HAP-1 (cell line): ENCODE data around the gene RAB36.
A peak's percentile ranks its signal among the peaks of the same experiment; 100 is the strongest.

Experiments used
- DNase-seq, 2 experiments: peaks; one replicate each; pipeline ENCODE4 v3.0.0-alpha.2; 2016 to 2020; ENCODE audit warnings: low spot score in 2 of 2
- H3K27me3 ChIP-seq: fragments of 250-450 bp; sonication (Bioruptor Pico); 2 replicates; pipeline ENCODE4 v1.5.1; 2020; ENCODE audit warnings: low read depth, mild to moderate bottlenecking, moderate library complexity
- H3K36me3 ChIP-seq: fragments of 250-450 bp; sonication (Bioruptor Pico); replicated peaks from 2 replicates; pipeline ENCODE4 v1.5.1; 2020; ENCODE audit warnings: mild to moderate bottlenecking
- H3K4me1 ChIP-seq: fragments of 250-450 bp; sonication (Bioruptor Pico); 2 replicates; pipeline ENCODE4 v1.5.1; 2020; ENCODE audit warnings: mild to moderate bottlenecking
- H3K4me3 ChIP-seq: fragments of 250-450 bp; sonication (Bioruptor Pico); 2 replicates; pipeline ENCODE4 v1.5.1; 2020; ENCODE audit warnings: mild to moderate bottlenecking, moderate library complexity
- H3K9me3 ChIP-seq: fragments of 250-450 bp; sonication (Bioruptor Pico); 2 replicates; pipeline ENCODE4 v1.5.1; 2020; ENCODE audit warnings: mild to moderate bottlenecking, moderate library complexity
- in situ Hi-C: fragments of 300-500 bp; cut with MboI; formaldehyde crosslinking; loops from 3 replicates; pipeline ENCODE4 v1.14.3; 2020; ENCODE audit warnings: low sequenced_read_pairs, inconsistent platforms, mixed read lengths

Gene RAB36

DNA sequence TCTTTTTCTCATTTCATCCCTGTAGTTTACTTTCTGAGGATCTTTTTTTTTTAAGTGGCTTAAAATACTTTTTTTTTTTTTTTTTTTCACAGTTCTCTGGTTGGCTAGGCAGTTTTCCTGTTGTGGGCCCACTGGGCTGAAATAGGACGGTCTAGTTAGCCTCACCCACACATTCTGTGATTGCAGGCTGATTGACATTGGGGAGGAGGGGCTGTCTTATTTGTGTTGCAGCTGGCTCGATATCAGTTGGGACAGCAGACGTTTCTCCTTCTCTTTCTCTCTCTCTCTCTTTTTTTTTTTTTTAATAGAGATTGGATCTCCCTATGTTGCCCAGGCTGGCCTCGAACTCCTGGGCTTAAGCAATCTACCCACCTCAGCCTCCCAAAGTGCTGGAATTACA lies 41.9 kb downstream of the RAB36 start:
- Histone ChIP-seq H3K9me3 (peaks cover 3% of the 10 kb centered on the region; the same call in 1 of the 2 replicates), H3K4me1 (no peaks in the 10 kb centered on the region), H3K36me3 (no peaks in the 10 kb centered on the region), H3K27me3 (peaks cover 7% of the 10 kb centered on the region), H3K4me3 (no peak overlapping the region)
- in situ Hi-C loops, result no loop called here
- no peak for DNase-seq

DNA sequence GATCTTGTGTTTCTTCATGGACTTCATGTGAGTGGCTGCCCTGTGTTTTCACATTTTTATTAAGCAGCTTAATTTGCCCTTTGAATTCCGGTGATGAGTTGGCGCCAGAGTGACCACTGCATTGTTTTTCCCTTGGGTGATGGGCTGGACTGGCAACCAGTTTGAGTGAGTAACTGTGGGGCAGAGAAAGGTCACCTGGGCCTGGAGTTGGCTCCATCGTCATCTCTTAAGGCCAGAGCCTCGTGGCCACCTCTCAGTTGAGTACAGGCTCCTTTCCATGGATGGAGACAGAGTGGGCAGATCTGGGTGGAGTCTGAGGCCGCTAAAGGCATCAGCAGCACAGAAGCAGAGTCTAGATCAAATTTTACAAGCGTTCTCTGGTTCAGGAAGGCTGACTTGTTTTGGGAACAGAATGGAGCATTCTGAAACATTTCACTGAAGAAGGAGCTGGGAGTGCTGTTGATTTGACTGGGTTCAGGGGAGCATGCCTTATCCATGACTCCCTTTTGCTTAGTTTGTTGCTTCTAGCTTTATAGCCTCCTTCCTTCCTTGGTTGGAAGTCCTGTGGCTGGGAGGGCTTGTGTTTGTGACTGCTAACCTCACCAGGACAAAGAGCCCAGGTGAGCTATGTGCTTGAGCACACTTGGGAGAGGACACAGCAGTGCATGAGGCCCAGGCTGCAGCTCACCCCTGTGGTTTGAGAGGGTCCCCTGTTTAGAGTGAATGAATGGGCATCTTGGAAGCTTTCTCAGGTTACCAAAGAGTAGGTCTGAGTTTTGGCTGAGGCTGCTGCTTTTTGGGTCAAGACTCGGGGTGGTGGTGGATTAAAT lies 42.8 kb downstream of the RAB36 start:
- no peak for DNase-seq
- Histone ChIP-seq H3K4me3 (no peak overlapping the region), H3K9me3 (no peaks in the 10 kb centered on the region), H3K4me1 (no peaks in the 10 kb centered on the region), H3K27me3 (peaks cover 4% of the 10 kb centered on the region), H3K36me3 (no peaks in the 10 kb centered on the region)
- in situ Hi-C loops, result no loop called here

DNA sequence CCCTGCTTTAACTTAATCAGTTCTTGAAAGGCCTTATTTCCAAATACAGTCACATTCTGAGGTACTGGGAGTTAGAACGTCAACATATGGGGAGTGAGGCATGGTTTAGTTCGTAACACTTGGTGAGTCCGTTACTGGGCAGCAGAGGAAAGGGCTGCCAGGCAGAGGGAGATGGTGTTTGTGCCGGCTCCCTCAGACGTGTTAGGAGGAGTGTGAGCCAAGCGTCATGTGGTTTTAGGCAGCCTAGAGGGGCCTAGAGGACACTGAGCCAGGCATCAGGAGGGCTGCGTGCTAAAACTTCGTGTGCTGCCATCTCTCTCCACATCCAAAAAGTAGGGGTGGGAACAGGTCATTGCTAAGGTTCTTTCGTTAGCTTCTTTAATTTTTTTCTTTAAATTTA lies 45.2 kb downstream of the RAB36 start:
- Histone ChIP-seq H3K36me3 (no peaks in the 10 kb centered on the region), H3K27me3 (no peaks in the 10 kb centered on the region), H3K9me3 (no peaks in the 10 kb centered on the region), H3K4me1 (no peaks in the 10 kb centered on the region), H3K4me3 (no peak overlapping the region)
- no peak for DNase-seq
- in situ Hi-C loops, result no loop called here

DNA sequence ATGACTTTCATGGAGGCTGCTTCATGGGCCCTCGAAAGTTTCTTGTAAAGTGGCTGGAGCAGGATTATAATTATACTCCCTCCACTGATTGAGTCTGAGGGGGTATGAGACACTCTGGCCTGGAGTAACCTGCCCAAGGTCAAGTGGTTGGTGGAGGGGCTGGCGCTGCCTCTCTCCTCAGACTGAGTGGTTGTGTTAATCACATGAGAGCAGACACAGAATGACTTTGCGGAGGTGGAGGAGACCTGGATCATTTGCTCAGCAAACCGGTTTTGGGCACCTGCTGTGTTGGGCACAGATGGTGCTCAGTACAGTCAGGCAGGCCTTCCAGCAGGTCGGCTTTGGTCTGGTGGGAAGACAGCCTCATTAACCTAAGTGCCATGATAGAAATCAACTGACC lies 46.9 kb downstream of the RAB36 start:
- no peaks in the 10 kb centered on the region for H3K36me3 ChIP-seq
- no peak for DNase-seq

DNA sequence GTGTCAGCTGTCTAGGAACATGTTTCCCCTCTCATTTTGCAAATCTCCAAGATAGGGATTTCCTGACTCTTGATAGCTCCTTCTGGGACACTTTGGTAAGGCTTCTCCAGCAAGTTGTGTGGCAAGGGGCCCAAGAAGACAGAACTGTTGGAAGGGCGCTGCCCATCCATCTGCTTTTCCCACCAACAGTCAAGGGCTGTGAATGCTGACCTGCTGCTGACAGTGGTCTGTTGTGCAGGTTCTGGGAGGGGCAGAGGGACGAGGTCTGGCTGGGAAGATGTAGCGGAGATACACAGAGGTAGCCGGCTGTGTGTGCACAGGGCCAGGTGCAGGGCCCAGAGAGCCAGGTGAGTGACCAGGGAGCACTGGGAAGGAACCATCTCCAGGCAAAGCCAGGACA lies 47.3 kb downstream of the RAB36 start:
- Histone ChIP-seq H3K4me1 (no peaks in the 10 kb centered on the region), H3K4me3 (no peak overlapping the region), H3K36me3 (no peaks in the 10 kb centered on the region), H3K9me3 (no peaks in the 10 kb centered on the region), H3K27me3 (no peaks in the 10 kb centered on the region)
- in situ Hi-C loops, result no loop called here
- DNase-seq, result no peak

More for the DNA sequence above, 46.9 kb downstream of the RAB36 start:
- H3K9me3 ChIP-seq, result no peaks in the 10 kb centered on the region
- H3K4me1 ChIP-seq, result no peaks in the 10 kb centered on the region
- no peaks in the 10 kb centered on the region for H3K27me3 ChIP-seq
- no peak overlapping the region for H3K4me3 ChIP-seq
- in situ Hi-C loops, result no loop called here

DNA sequence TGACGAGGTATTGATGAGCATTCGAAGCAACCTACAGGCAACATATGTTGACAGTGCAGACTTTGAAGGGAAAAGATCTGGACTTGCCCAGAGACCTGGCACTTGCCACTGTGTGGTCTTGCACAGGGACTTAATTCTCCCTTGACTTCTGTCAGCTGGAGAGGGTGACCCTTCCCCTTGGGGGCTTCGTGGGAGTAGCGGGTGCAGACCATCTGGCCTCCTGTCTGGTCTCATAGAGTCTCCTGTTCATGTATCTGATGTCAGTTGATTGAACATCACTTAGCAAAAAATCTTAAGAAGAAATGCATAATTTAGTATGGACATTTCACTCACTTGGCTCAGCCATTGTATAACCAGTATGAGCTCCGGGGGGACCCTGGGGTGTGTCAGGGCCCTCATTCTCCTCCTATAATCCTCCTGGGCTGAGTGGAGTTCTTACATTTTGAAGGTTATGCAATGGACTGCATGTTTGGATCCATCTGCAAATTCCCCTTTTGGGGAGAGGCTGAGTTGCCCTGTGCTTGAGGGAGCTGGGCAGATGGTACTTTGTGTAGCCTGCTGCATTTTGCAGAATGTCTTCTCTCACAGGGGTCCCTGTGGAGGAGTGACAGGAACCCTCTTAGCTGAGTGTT lies 48.0 kb downstream of the RAB36 start:
- in situ Hi-C loops, result no loop called here
- H3K27me3 ChIP-seq, result no peaks in the 10 kb centered on the region
- no peak for DNase-seq
- no peaks in the 10 kb centered on the region for H3K36me3 ChIP-seq
- H3K4me1 ChIP-seq, result no peaks in the 10 kb centered on the region
- no peaks in the 10 kb centered on the region for H3K9me3 ChIP-seq
- no peak overlapping the region for H3K4me3 ChIP-seq

DNA sequence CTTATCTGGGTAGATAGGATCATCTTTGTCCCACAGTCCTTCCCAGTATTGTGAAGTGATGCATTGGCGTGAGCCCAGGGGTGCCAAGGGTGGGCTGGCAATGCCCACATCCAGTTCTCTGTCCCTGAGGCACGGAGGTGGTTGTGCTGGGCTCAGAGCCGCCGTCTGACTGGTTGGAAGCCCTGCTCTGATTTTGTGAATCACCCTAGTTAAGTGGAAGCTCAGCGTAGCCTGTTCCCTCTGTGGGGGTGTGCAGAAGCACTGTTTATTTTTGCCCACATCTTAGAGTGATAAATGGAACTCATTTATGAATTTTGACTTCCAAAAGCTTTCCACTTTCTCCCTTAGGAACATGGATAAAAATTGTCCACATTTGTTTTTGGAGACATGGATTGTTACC lies 48.6 kb downstream of the RAB36 start:
- DNase-seq, result no peak
- in situ Hi-C loops, result no loop called here

DNA sequence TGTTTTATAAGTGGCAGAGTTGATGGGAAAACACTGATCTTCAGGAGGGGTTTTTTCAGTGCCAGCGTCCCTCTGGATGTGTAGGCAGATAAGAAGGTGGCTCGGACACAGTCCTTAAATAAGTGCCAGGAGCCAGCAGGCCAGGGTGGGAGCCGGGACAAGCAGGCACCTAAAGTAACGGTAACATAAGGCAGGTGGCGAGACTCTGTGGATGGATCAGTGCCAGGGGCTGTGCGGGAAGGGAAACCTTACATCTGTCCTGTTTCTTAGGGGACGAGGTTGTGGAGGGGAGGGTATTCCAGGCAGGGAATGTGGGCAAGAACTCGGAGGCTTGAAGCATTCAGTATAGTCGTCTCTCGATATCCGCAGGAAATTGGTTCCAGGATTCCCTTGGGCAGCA lies 50.9 kb downstream of the RAB36 start:
- Histone ChIP-seq H3K27me3 (no peaks in the 10 kb centered on the region), H3K4me1 (no peaks in the 10 kb centered on the region; the same call in 1 of the 2 replicates), H3K9me3 (no peaks in the 10 kb centered on the region), H3K36me3 (no peaks in the 10 kb centered on the region), H3K4me3 (no peak overlapping the region)
- no peak for DNase-seq
- in situ Hi-C loops, result no loop called here

More for the DNA sequence above, 48.6 kb downstream of the RAB36 start:
- H3K36me3 ChIP-seq, result no peaks in the 10 kb centered on the region
- H3K27me3 ChIP-seq, result no peaks in the 10 kb centered on the region
- no peak overlapping the region for H3K4me3 ChIP-seq
- H3K4me1 ChIP-seq, result no peaks in the 10 kb centered on the region
- H3K9me3 ChIP-seq, result no peaks in the 10 kb centered on the region

DNA sequence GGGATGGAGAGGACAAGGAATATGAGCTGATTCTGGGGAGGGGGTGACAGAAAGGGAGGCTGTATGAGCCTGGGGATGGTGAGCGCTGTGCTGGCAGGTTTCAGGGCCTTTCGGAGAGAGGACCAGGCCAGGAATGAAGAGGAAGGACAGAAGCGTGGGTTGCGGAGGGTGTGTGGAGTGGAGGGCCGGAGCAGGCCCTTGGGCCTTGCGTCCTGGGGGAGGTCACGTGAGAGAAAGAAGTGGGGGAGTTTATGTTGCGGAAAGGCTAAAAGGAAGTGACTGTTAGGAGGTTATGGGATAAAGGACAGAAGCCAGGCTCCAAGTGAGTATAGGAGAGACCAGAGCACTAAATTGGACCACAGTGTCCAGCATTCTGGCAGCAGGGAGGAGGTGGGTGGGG lies 52.6 kb downstream of the RAB36 start:
- Histone ChIP-seq H3K9me3 (no peaks in the 10 kb centered on the region), H3K4me3 (no peak overlapping the region), H3K27me3 (no peaks in the 10 kb centered on the region), H3K4me1 (no peaks in the 10 kb centered on the region; the same call in 1 of the 2 replicates), H3K36me3 (no peaks in the 10 kb centered on the region)
- in situ Hi-C loops, result no loop called here
- no peak for DNase-seq

DNA sequence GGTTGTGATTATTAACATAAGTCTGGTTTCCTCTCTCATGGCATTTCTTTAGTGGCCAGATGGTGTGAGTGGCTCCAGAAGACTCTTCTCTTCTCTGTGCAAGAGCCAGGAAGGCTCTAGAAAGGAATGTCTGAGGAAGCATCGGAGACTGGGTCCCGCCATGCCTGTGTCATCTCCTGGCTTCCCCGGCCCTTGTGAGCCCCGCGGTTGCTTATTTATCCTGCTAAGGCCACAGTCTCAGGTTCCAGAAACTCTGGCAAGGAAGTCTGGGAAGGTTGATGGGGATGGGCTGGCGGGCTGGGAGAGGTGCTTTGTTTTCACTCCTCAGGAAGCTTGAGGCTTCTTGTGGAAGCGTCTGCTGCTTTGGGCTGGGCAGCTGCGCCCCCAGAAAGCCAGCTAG lies 53.9 kb downstream of the RAB36 start:
- Histone ChIP-seq H3K36me3 (no peaks in the 10 kb centered on the region), H3K4me1 (no peaks in the 10 kb centered on the region; the same call in 1 of the 2 replicates)

DNA sequence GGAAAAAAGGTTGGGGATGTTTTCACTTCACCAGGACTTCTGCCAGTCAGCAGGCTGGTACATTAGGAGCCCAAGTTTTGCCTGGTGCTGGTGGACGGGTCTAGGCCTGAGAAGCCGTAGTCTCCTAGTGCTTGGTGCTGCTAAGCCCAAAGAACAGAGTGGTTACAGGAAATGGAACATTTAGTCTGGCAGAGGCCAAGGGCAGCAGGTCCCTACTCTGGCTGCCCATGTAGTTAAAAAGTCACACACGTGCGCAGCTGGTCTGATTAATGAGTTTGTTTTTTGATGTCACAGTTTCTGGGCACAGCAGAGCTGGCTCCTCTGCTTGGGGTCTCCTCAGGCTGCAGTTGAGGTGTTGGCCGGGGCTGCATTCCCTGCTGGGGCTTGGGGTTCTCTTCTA lies 55.6 kb downstream of the RAB36 start:
- no peaks in the 10 kb centered on the region; the same call in 1 of the 2 replicates for H3K4me1 ChIP-seq

More for the DNA sequence above, 53.9 kb downstream of the RAB36 start:
- Histone ChIP-seq H3K4me3 (no peak overlapping the region), H3K27me3 (no peaks in the 10 kb centered on the region), H3K9me3 (no peaks in the 10 kb centered on the region)
- in situ Hi-C loops, result no loop called here
- peak in 1 of 2 experiments; percentile 20 for DNase-seq

DNA sequence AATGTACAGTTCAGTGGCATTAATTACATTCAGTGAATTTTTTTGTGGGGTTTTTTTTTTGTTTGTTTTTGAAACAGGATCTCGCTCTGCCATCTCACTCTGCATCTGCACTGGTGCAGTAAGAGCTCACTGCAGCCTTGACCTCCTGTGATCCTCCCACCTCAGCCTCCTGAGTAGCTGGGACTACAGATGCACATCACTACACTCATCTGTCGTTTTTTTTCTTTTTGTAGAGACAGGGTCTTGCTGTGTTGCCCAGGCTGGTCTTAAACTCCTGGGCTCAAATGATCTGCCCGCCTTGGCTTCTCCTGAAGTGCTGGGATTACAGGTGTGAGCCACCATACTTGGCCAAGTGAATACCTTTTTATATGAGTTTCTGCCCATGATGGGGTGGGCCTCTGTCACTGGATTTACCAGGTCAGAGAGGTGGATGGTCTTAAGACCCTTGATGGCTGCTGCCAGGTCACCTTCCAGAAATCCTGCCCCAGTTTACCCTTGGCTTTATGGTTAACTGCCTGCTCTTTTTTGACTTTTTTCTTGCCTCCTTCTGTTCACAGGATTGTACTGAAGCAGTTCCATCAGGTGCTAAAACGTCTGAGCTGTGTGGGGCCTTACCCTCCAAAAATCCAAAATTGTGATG lies 57.7 kb downstream of the RAB36 start:
- Histone ChIP-seq H3K36me3 (no peaks in the 10 kb centered on the region), H3K4me1 (no peaks in the 10 kb centered on the region; the same call in 1 of the 2 replicates)
- in situ Hi-C loops, result no loop called here

More for the DNA sequence above, 55.6 kb downstream of the RAB36 start:
- no peak for DNase-seq
- Histone ChIP-seq H3K27me3 (no peaks in the 10 kb centered on the region), H3K4me3 (no peak overlapping the region), H3K36me3 (no peaks in the 10 kb centered on the region), H3K9me3 (no peaks in the 10 kb centered on the region)
- in situ Hi-C loops, result no loop called here

DNA sequence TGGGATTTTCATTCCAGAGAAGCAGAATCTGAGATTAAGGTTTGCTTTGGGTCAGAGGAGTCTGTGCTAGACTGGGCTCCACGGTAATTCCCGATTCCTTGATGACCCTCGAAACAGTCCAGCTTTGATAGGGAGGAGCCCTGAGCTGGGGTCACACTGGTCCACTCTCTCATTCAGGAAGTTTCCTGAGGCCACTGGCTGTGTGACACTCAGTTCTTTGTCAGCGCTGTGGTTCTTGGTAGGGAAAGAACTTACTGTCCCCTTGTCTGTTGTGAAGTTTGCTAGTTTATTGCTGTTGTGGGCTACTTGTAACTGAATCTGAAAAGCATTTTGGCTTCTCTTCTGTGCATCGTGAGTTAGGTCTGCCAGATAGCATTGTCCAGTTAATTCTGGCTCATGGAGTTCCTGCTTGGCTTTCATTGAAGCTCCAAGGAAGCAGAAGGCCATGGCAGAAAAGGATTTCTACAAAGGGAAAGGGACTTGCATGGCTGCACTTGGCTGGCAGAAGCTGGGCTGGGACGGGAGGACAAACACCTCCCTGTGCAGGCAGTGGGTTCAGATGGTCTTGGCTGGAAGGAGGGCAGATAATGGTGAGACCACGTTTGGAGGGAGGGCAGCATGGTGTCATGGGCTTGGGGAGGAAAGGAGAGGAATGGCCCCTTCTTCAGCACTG lies 58.3 kb downstream of the RAB36 start:
- Histone ChIP-seq H3K36me3 (no peaks in the 10 kb centered on the region), H3K4me3 (no peak overlapping the region), H3K9me3 (no peaks in the 10 kb centered on the region), H3K4me1 (no peaks in the 10 kb centered on the region; the same call in 1 of the 2 replicates), H3K27me3 (no peaks in the 10 kb centered on the region)
- in situ Hi-C loops, result no loop called here
- no peak for DNase-seq

More for the DNA sequence above, 57.7 kb downstream of the RAB36 start:
- no peak for DNase-seq
- no peak overlapping the region for H3K4me3 ChIP-seq
- H3K27me3 ChIP-seq, result no peaks in the 10 kb centered on the region
- no peaks in the 10 kb centered on the region for H3K9me3 ChIP-seq
